Nephron progenitor cell (in vitro differentiated cells): ENCODE measurements around the gene ZNF221.

ENCODE experiments used
- DNase-seq: peaks from one replicate; pipeline ENCODE4 v3.0.0; 2021
- H3K27ac Mint-ChIP-seq: 2 replicates; pipeline ENCODE4 v1.8.0; 2021; ENCODE audit warnings: mild to moderate bottlenecking, moderate library complexity, mixed read lengths
- H3K27me3 Mint-ChIP-seq: 2 replicates; pipeline ENCODE4 v1.8.0; 2021; ENCODE audit warnings: mild to moderate bottlenecking, low read depth, mixed read lengths; ENCODE audit not compliant: poor library complexity
- H3K36me3 Mint-ChIP-seq: 2 replicates; pipeline ENCODE4 v1.8.0; 2021; ENCODE audit warnings: low read depth, mixed read lengths
- H3K4me1 Mint-ChIP-seq: 2 replicates; pipeline ENCODE4 v1.8.0; 2021; ENCODE audit warnings: mixed read lengths
- H3K4me3 Mint-ChIP-seq: 2 replicates; pipeline ENCODE4 v1.8.0; 2021; ENCODE audit warnings: mild to moderate bottlenecking, moderate library complexity, mixed read lengths
- H3K9me3 Mint-ChIP-seq: 2 replicates; pipeline ENCODE4 v1.8.0; 2021; ENCODE audit warnings: mild to moderate bottlenecking, moderate library complexity, mixed read lengths
- TF ChIP-seq, protein P1 (sequence below): fragments of 200-600 bp; sonication (generic); IDR thresholded peaks from 2 replicates; pipeline ENCODE4 v1.5.0; 2021; ENCODE audit warnings: antibody characterized with exemption

Gene ZNF221

DNA sequence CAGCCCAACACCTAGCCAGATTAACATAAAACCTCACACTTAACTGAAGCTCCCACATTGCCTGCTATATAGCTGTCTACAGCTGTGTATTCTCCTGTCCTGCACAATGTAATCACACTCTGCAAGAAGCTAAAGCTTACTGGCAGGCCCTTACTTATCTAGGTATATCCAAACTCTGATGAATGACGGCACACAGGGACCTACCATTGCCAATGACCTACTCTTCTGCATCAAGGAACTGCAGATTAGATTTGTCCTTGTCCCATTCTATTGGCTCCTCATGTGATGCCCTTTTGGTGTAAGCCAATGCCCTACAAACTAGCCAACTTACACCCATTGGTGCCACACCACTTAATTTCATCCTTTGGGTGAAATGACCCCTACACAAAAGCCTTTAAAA, 42.4 kb upstream of the ZNF221 start:
- no peak for DNase-seq
- Mint-ChIP-seq H3K27me3 (peaks cover 4% of the 10 kb centered on the region), H3K4me1 (no peaks in the 10 kb centered on the region), H3K36me3 (peaks cover 75% of the 10 kb centered on the region), H3K9me3 (peaks cover 97% of the 10 kb centered on the region), H3K4me3 (no peak overlapping the region), H3K27ac (no peak overlapping the region)
- TF ChIP-seq, protein P1, sequence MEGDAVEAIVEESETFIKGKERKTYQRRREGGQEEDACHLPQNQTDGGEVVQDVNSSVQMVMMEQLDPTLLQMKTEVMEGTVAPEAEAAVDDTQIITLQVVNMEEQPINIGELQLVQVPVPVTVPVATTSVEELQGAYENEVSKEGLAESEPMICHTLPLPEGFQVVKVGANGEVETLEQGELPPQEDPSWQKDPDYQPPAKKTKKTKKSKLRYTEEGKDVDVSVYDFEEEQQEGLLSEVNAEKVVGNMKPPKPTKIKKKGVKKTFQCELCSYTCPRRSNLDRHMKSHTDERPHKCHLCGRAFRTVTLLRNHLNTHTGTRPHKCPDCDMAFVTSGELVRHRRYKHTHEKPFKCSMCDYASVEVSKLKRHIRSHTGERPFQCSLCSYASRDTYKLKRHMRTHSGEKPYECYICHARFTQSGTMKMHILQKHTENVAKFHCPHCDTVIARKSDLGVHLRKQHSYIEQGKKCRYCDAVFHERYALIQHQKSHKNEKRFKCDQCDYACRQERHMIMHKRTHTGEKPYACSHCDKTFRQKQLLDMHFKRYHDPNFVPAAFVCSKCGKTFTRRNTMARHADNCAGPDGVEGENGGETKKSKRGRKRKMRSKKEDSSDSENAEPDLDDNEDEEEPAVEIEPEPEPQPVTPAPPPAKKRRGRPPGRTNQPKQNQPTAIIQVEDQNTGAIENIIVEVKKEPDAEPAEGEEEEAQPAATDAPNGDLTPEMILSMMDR, result no peak

DNA sequence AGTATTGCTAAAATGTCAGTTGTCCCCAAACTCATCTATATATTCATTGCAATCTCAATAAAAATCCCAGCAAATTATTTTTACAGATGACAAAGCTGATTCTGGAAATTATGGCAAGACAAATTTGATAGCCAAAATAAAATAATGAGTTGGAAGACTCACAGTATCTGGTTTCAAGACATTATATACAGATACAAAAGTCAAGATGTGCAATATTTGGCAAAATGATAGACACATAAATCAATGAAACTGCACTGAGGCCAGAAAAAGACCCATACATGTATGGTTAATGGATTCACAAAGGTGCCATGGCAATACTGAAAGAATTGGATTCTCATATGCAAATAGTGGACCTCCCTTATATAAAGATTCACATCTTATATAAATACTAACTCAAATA, 40.1 kb upstream of the ZNF221 start:
- peaks cover 81% of the 10 kb centered on the region for H3K36me3 Mint-ChIP-seq
- DNase-seq, result no peak
- H3K27ac Mint-ChIP-seq, result no peak overlapping the region
- no peaks in the 10 kb centered on the region for H3K27me3 Mint-ChIP-seq
- H3K4me1 Mint-ChIP-seq, result no peaks in the 10 kb centered on the region
- H3K9me3 Mint-ChIP-seq, result peaks cover 99% of the 10 kb centered on the region
- H3K4me3 Mint-ChIP-seq, result no peak overlapping the region
- TF ChIP-seq, protein P1, result no peak

DNA sequence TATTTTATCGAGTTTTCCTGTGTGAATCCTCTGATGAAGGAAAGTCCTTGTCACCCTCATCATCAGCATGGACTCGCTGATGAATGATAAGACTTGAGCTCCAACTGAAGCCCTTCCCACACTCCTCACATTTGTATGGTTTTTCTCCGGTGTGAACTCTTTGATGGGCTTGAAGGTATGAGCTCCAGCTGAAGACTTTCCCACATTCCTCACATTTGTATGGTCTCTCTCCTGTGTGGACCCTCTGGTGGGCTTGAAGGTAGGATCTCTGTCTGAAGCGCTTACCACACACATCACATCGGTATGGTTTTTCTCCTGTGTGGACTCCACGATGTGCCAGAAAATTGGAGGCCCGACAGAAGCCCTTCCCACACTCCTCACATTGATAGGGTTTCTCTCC, 37.6 kb upstream of the ZNF221 start:
- no peaks in the 10 kb centered on the region for H3K27me3 Mint-ChIP-seq
- H3K4me3 Mint-ChIP-seq, result no peak overlapping the region
- peaks cover 97% of the 10 kb centered on the region for H3K9me3 Mint-ChIP-seq
- H3K27ac Mint-ChIP-seq, result no peak overlapping the region
- TF ChIP-seq, protein P1, result no peak
- no peaks in the 10 kb centered on the region for H3K4me1 Mint-ChIP-seq
- peaks cover 93% of the 10 kb centered on the region for H3K36me3 Mint-ChIP-seq
- DNase-seq, result no peak

DNA sequence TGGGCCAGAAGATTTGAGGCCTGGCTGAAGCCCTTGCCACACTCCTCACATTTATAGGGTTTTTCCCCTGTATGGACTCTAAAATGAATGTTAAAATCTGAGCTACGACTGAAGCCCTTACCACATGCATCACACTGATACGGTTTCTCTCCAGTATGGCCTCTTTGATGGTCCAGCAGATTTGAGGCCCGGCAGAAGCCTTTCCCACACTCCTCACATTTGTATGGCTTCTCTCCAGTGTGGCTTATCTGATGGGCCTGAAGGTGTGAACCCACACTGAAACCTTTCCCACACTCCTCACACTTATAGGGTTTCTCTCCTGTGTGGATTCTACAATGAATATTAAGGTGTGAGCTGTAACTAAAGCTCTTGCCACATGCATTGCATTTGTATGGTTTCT, 37.0 kb upstream of the ZNF221 start:
- Mint-ChIP-seq H3K4me3 (no peak overlapping the region), H3K9me3 (peaks cover 97% of the 10 kb centered on the region), H3K4me1 (no peaks in the 10 kb centered on the region)

DNA sequence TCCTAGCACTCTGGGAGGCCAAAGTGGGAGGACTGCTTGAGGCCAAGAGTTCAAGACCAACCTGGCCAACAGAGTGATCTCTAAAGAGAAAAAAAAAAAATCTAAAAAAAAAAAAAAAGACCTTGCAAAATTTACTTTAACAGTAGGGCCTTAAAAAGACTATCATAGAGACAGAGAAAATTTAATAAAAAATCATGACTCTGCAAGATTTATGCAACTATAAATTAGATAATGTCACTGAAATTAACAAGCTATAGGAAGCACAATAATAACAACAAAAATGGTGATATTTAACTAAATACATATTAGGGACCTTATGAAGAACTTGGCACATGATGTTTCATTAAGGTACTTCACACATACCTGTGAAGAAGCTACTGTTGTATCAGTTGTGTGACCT, 27.2 kb upstream of the ZNF221 start:
- Mint-ChIP-seq H3K36me3 (peaks cover 99% of the 10 kb centered on the region), H3K27me3 (no peaks in the 10 kb centered on the region), H3K9me3 (peaks cover 19% of the 10 kb centered on the region), H3K27ac (no peak overlapping the region), H3K4me1 (no peaks in the 10 kb centered on the region), H3K4me3 (no peak overlapping the region)
- TF ChIP-seq, protein P1, result no peak
- DNase-seq, result no peak

More for the DNA sequence above, 37.0 kb upstream of the ZNF221 start:
- no peak for DNase-seq
- Mint-ChIP-seq H3K36me3 (peaks cover 98% of the 10 kb centered on the region), H3K27me3 (no peaks in the 10 kb centered on the region), H3K27ac (no peak overlapping the region)
- TF ChIP-seq, protein P1, result no peak

DNA sequence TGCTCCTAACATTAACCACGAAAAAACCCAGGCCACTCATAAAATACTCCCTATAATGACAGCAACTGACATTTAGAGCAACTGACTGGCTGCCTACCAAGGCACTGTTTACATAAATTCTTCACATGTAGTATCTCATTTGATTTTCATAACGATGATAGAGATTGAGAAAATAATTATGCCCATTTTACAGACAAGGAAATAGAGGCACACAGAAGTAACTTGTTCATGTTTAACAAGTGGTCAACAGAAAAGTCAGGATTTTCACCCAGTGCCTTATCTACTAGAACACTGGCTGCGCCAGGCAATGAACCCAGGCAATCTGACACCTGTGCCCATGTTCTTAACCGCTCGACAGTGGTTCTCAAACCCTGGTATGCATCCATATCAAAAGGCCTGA, 22.2 kb upstream of the ZNF221 start:
- H3K27me3 Mint-ChIP-seq, result no peaks in the 10 kb centered on the region
- H3K4me1 Mint-ChIP-seq, result peaks cover 7% of the 10 kb centered on the region
- DNase-seq, result no peak
- no peak overlapping the region for H3K4me3 Mint-ChIP-seq
- peaks cover 99% of the 10 kb centered on the region for H3K36me3 Mint-ChIP-seq
- TF ChIP-seq, protein P1, result no peak
- no peaks in the 10 kb centered on the region for H3K9me3 Mint-ChIP-seq
- H3K27ac Mint-ChIP-seq, result no peak overlapping the region
